GM12892 (cell line): ENCODE measurements around the gene IFIH1.

Experiments used
- POLR2A ChIP-seq: IDR thresholded peaks from 2 replicates; pipeline ENCODE4 v1.6.1; 2011; ENCODE audit warnings: low read depth, low read length, control low read depth
- POLR2AphosphoS5 ChIP-seq: IDR thresholded peaks from 2 replicates; pipeline ENCODE4 v1.6.1; 2011; ENCODE audit warnings: low read depth, low read length, control low read depth

- no peak for TF ChIP-seq POLR2A
- no peak for TF ChIP-seq POLR2AphosphoS5
Measured at GRCh38 chr2:162226836-162227235, 91.6 kb downstream of the IFIH1 start.
